DMS153 treated with DMSO at 0.1 percent for 48 hours (cell line): ENCODE results near the gene OPCML.

Experiments used
- DNase-seq: peaks from one replicate; lab custom pipeline; 2025; ENCODE audit not compliant: unreplicated experiment; lab: John Stamatoyannopoulos, UW

The OPCML gene

GRCh38 chr11:133362156-133362555 is 170.1 kb downstream of the OPCML start:
- DNase-seq: no peak

- DNase-seq: no peak
Observed at GRCh38 chr11:133361689-133361994, 170.7 kb downstream of the OPCML start.

GRCh38 chr11:133360860-133361688 is 171.2 kb downstream of the OPCML start:
- no peak for DNase-seq

- DNase-seq: no peak
Observed at GRCh38 chr11:133355095-133355494, 177.2 kb downstream of the OPCML start.

GRCh38 chr11:133354069-133354468 is 178.2 kb downstream of the OPCML start:
- DNase-seq: no peak

- no peak for DNase-seq
Observed at GRCh38 chr11:133350045-133350444, 182.3 kb downstream of the OPCML start.

GRCh38 chr11:133347988-133348387 is 184.3 kb downstream of the OPCML start:
- DNase-seq: no peak

- DNase-seq: no peak
Observed at GRCh38 chr11:133346137-133346536, 186.2 kb downstream of the OPCML start.

- peak; percentile 80 for DNase-seq
Observed at GRCh38 chr11:133343951-133344350, 188.3 kb downstream of the OPCML start.

GRCh38 chr11:133339495-133340140 is 192.7 kb downstream of the OPCML start:
- DNase-seq: no peak

GRCh38 chr11:133338588-133338987 is 193.7 kb downstream of the OPCML start:
- DNase-seq: no peak

GRCh38 chr11:133337951-133338418 is 194.3 kb downstream of the OPCML start:
- no peak for DNase-seq

- no peak for DNase-seq
Observed at GRCh38 chr11:133337193-133337592, 195.1 kb downstream of the OPCML start.

- DNase-seq: no peak
Observed at GRCh38 chr11:133331031-133331430, 201.3 kb downstream of the OPCML start.

- no peak for DNase-seq
Observed at GRCh38 chr11:133326849-133327248, 205.5 kb downstream of the OPCML start.

- no peak for DNase-seq
Observed at GRCh38 chr11:133326332-133326731, 206.0 kb downstream of the OPCML start.

- no peak for DNase-seq
Observed at GRCh38 chr11:133325711-133326110, 206.6 kb downstream of the OPCML start.

- DNase-seq: no peak
Observed at GRCh38 chr11:133323354-133323753, 208.9 kb downstream of the OPCML start.

- DNase-seq: no peak
Observed at GRCh38 chr11:133318221-133318620, 214.1 kb downstream of the OPCML start.

- no peak for DNase-seq
Observed at GRCh38 chr11:133311230-133311629, 221.1 kb downstream of the OPCML start.

- DNase-seq: no peak
Observed at GRCh38 chr11:133306019-133306418, 226.3 kb downstream of the OPCML start.

GRCh38 chr11:133305208-133305956 is 226.9 kb downstream of the OPCML start:
- DNase-seq: no peak
